H1 (cell line): ENCODE measurements around the gene POU5F1. TPM values are rescaled to one million over a fixed set of nuclear protein-coding genes. Genes with fewer than 3 reads are reported as not detected.

Experiments
- CTCF ChIA-PET: fragments of 300-600 bp; sonication (Branson Sonifier 250); formaldehyde crosslinking; loops from one replicate; lab custom pipeline; 2021; ENCODE audit not compliant: partially characterized antibody; lab: Charles Lee
- POLR2A ChIA-PET: fragments of 300-600 bp; sonication (Branson Sonifier 250); formaldehyde crosslinking; loops from one replicate; lab custom pipeline; 2021; ENCODE audit warnings: inconsistent platforms; ENCODE audit not compliant: partially characterized antibody; lab: Charles Lee
- DNase-seq, 2 experiments: peaks; one replicate each; pipeline versions ENCODE4 v3.0.0 to v3.0.0-alpha.2; 2010 to 2022; ENCODE audit warnings: low spot score in 2 of 2, low read depth in 1 of 2, mixed read lengths in 1 of 2
- FAIRE-seq: peaks from 2 replicates; lab custom pipeline; 2011; peaks lifted over from hg19 to GRCh38; lab: Jason Lieb, UNC
- H2AFZ ChIP-seq: 2 replicates; pipeline ENCODE4 v1.8.1; 2012; ENCODE audit warnings: low read length, inconsistent platforms
- H2AK5ac ChIP-seq: 2 replicates; pipeline ENCODE4 v1.6.1; 2013; ENCODE audit warnings: low read depth, low read length
- H2BK120ac ChIP-seq: replicated peaks from 2 replicates; pipeline ENCODE3; 2013; ENCODE audit warnings: low read depth, low read length, inconsistent platforms
- H2BK12ac ChIP-seq: 2 replicates; pipeline ENCODE4 v1.6.1; 2013; ENCODE audit warnings: low read depth, low read length
- H2BK15ac ChIP-seq: 2 replicates; pipeline ENCODE4 v1.6.1; 2013; ENCODE audit warnings: low read length
- H2BK20ac ChIP-seq: 2 replicates; pipeline ENCODE4 v1.6.1; 2013; ENCODE audit warnings: low read length
- H2BK5ac ChIP-seq: 2 replicates; pipeline ENCODE4 v1.6.1; 2013; ENCODE audit warnings: low read depth, low read length
- H3K14ac ChIP-seq: 2 replicates; pipeline ENCODE4 v1.6.1; 2013; ENCODE audit warnings: inconsistent platforms; ENCODE audit not compliant: insufficient read length
- H3K18ac ChIP-seq: 2 replicates; pipeline ENCODE4 v1.6.1; 2013; ENCODE audit warnings: low read length; ENCODE audit errors: extremely low read depth
- H3K23ac ChIP-seq: 2 replicates; pipeline ENCODE4 v1.6.1; 2013; ENCODE audit warnings: inconsistent platforms; ENCODE audit not compliant: insufficient read length
- H3K23me2 ChIP-seq: 2 replicates; pipeline ENCODE4 v1.6.1; 2013; ENCODE audit warnings: low read depth, low read length
- H3K27ac ChIP-seq: 2 replicates; pipeline ENCODE4 v1.6.1; 2011; ENCODE audit warnings: low read depth, low read length, inconsistent platforms
- H3K27me3 ChIP-seq, 4 experiments: replicated peaks in 1 of 4; 1 replicate in 1 of 4; 2 replicates in 3 of 4; pipeline versions ENCODE4 v1.6.1 to v1.8.1; 2011 to 2013; ENCODE audit warnings: low read length in 3 of 4, mild to moderate bottlenecking in 3 of 4, inconsistent platforms in 2 of 4, mixed read lengths in 2 of 4, moderate library complexity in 1 of 4; ENCODE audit not compliant: control insufficient read depth in 3 of 4, insufficient read depth in 3 of 4; ENCODE audit errors: extremely low read depth in 1 of 4
- H3K36me3 ChIP-seq, 4 experiments: 2 replicates each; pipeline versions ENCODE4 v1.6.1 to v1.8.1; 2011 to 2013; ENCODE audit warnings: mild to moderate bottlenecking in 4 of 4, low read length in 3 of 4, moderate library complexity in 2 of 4, control low read depth in 1 of 4, inconsistent platforms in 1 of 4; ENCODE audit not compliant: insufficient read depth in 4 of 4, control insufficient read depth in 2 of 4
- H3K4ac ChIP-seq: replicated peaks from 2 replicates; pipeline ENCODE3; 2013; ENCODE audit warnings: low read length, low read depth, mixed read lengths, inconsistent platforms; ENCODE audit not compliant: insufficient read length
- H3K4me1 ChIP-seq, 4 experiments: replicated peaks in 1 of 4; 1 replicate in 1 of 4; 2 replicates in 3 of 4; pipeline versions ENCODE4 v1.6.1 to v1.8.1; 2011 to 2013; ENCODE audit warnings: low read length in 3 of 4, inconsistent platforms in 2 of 4, mixed read lengths in 1 of 4; ENCODE audit not compliant: insufficient read depth in 4 of 4, control insufficient read depth in 3 of 4
- H3K4me2 ChIP-seq, 2 experiments: 2 replicates each; pipeline versions ENCODE4 v1.6.1 to v1.8.1; 2011 to 2013; ENCODE audit warnings: low read depth in 2 of 2, low read length in 2 of 2, control low read depth in 1 of 2, inconsistent platforms in 1 of 2, mild to moderate bottlenecking in 1 of 2; ENCODE audit not compliant: insufficient read depth in 1 of 2
- H3K4me3 ChIP-seq, 4 experiments: fragments of 200-600, 300-600 bp in 1 of 4; sonication (generic), shearing (Covaris generic), sonication (Bioruptor Twin) in 1 of 4; 2 replicates each; pipeline versions ENCODE4 v1.5.1 to v1.8.1; 2011 to 2016; ENCODE audit warnings: low read length in 4 of 4, low read depth in 3 of 4, control low read depth in 2 of 4, inconsistent platforms in 2 of 4, mild to moderate bottlenecking in 2 of 4, mixed read lengths in 1 of 4, moderate library complexity in 1 of 4; ENCODE audit not compliant: insufficient read depth in 2 of 4; ENCODE audit errors: extremely low read depth in 1 of 4
- H3K56ac ChIP-seq: replicated peaks from 2 replicates; pipeline ENCODE3; 2013; ENCODE audit warnings: low read depth, mild to moderate bottlenecking, mixed read lengths, low read length, inconsistent platforms; ENCODE audit not compliant: insufficient read length
- H3K79me1 ChIP-seq: 2 replicates; pipeline ENCODE4 v1.6.1; 2013; ENCODE audit warnings: low read depth, low read length, control low read depth
- H3K79me2 ChIP-seq, 2 experiments: 2 replicates each; pipeline versions ENCODE4 v1.6.1 to v1.8.1; 2012 to 2013; ENCODE audit warnings: low read length in 2 of 2, mild to moderate bottlenecking in 2 of 2, inconsistent platforms in 1 of 2; ENCODE audit not compliant: insufficient read depth in 2 of 2, control insufficient read depth in 1 of 2
- H3K9ac ChIP-seq, 4 experiments: replicated peaks in 1 of 4; 1 replicate in 1 of 4; 2 replicates in 3 of 4; pipeline versions ENCODE4 v1.6.1 to v1.8.1; 2011 to 2013; ENCODE audit warnings: low read depth in 3 of 4, low read length in 3 of 4, control low read depth in 2 of 4, mild to moderate bottlenecking in 2 of 4, moderate library complexity in 2 of 4, inconsistent platforms in 1 of 4; ENCODE audit errors: extremely low read depth in 1 of 4
- H3K9me3 ChIP-seq, 2 experiments: 2 replicates each; pipeline versions ENCODE4 v1.6.1 to v1.8.1; 2012 to 2013; ENCODE audit warnings: mild to moderate bottlenecking in 2 of 2, moderate library complexity in 2 of 2, control low read depth in 1 of 2, inconsistent platforms in 1 of 2, low read depth in 1 of 2, low read length in 1 of 2, mixed read lengths in 1 of 2; ENCODE audit not compliant: insufficient read depth in 2 of 2
- H4K20me1 ChIP-seq, 2 experiments: replicated peaks in 1 of 2; 2 replicates each; pipeline versions ENCODE3 to v1.8.1; 2011 to 2013; ENCODE audit warnings: inconsistent platforms in 2 of 2, low read length in 2 of 2, mild to moderate bottlenecking in 1 of 2; ENCODE audit not compliant: insufficient read depth in 2 of 2, control insufficient read depth in 1 of 2
- H4K5ac ChIP-seq: 2 replicates; pipeline ENCODE4 v1.6.1; 2013; ENCODE audit warnings: low read length, low read depth, mixed read lengths, inconsistent platforms; ENCODE audit not compliant: insufficient read length
- H4K8ac ChIP-seq: 2 replicates; pipeline ENCODE4 v1.8.0; 2013; ENCODE audit warnings: mild to moderate bottlenecking, moderate library complexity, low read length, inconsistent platforms; ENCODE audit not compliant: insufficient read depth; ENCODE audit errors: extremely low read depth
- H4K91ac ChIP-seq: replicated peaks from 2 replicates; pipeline ENCODE3; 2013; ENCODE audit warnings: low read length, mixed read lengths, inconsistent platforms; ENCODE audit not compliant: insufficient read length
- ATF2 ChIP-seq: IDR thresholded peaks from 2 replicates; pipeline ENCODE4 v1.6.1; 2012; ENCODE audit warnings: low read length, inconsistent platforms
- BRCA1 ChIP-seq: IDR thresholded peaks from 2 replicates; pipeline ENCODE4 v1.6.1; 2012; ENCODE audit warnings: low read depth, low read length, improper control_type of control experiment
- CBX5 ChIP-seq: fragments of 300-800, 300-1000 bp; sonication (generic); IDR thresholded peaks from 2 replicates; pipeline ENCODE4 v1.7.1; 2016; ENCODE audit warnings: antibody characterized with exemption, low read length, low read depth
- EP300 ChIP-seq, 2 experiments: IDR thresholded peaks; 1 replicate in 1 of 2; 2 replicates in 1 of 2; pipeline ENCODE4 v1.6.1; 2011 to 2012; ENCODE audit warnings: low read depth in 2 of 2, low read length in 2 of 2, mild to moderate bottlenecking in 2 of 2, borderline replicate concordance in 1 of 2, inconsistent platforms in 1 of 2, moderate library complexity in 1 of 2
- GABPA ChIP-seq: IDR thresholded peaks from 2 replicates; pipeline ENCODE4 v1.6.1; 2011; ENCODE audit warnings: mild to moderate bottlenecking, low read length, moderate library complexity, borderline replicate concordance; ENCODE audit not compliant: insufficient read depth
- RFX5 ChIP-seq: IDR thresholded peaks from 2 replicates; pipeline ENCODE4 v1.6.1; 2011; ENCODE audit warnings: low read depth, low read length, improper control_type of control experiment, borderline replicate concordance
- SIX5 ChIP-seq: IDR thresholded peaks from 2 replicates; pipeline ENCODE4 v1.6.1; 2011; ENCODE audit warnings: mild to moderate bottlenecking, low read depth, low read length
- TCF12 ChIP-seq: IDR thresholded peaks from 2 replicates; pipeline ENCODE4 v1.6.1; 2011; ENCODE audit warnings: low read depth, mild to moderate bottlenecking, low read length
- ZNF274 ChIP-seq: IDR thresholded peaks from 2 replicates; pipeline ENCODE4 v1.7.0; 2012; ENCODE audit warnings: low read length, borderline replicate concordance; ENCODE audit errors: extremely low read depth
- WGBS, 2 experiments: shearing (Covaris generic) in 1 of 2; methylation state at CpG; one replicate each; pipeline versions ENCODE4 v1.1.6 to v1.1.7; 2013 to 2015; ENCODE audit warnings: low lambda C conversion rate in 2 of 2, mixed read lengths in 2 of 2, inconsistent platforms in 1 of 2, low coverage in 1 of 2, missing lambda C conversion rate in 1 of 2; ENCODE audit not compliant: insufficient replicate concordance in 2 of 2, insufficient coverage in 1 of 2, insufficient read length in 1 of 2; ENCODE audit errors: extremely low coverage in 1 of 2, missing lambda C conversion rate in 1 of 2; 5-methylcytosine and 5-hydroxymethylcytosine counted together
- polyA plus RNA-seq, 7 experiments: library from polyadenylated mRNA; depleted of rRNA in 3 of 7; stranded (reverse) in 5 of 7; unstranded in 2 of 7; fragments of >200 nt in 5 of 7; fragments of 200-250 nt in 2 of 7; gene quantifications; 1 replicate in 5 of 7; 2 replicates in 1 of 7; 4 replicates in 1 of 7; pipeline versions ENCODE4 v1.2.1 to v1.2.3, GENCODE V29; 2011 to 2013; ENCODE audit warnings: missing spikeins in 2 of 7, mixed read lengths in 2 of 7
- total RNA-seq: library from RNA; stranded (reverse); fragmentation: NEBNext Ultra II Directional; extraction: Animal tissue kit (Norgen Biotek cat#: 25700); gene quantifications from 2 replicates; pipeline ENCODE4 v1.2.1, GENCODE V29; 2021
- TF ChIP-seq, protein P1 (sequence below), 3 experiments: IDR thresholded peaks; 1 replicate in 2 of 3; 2 replicates in 1 of 3; pipeline versions ENCODE4 v1.5.1 to v1.6.1; 2011; ENCODE audit warnings: low read length in 3 of 3, mild to moderate bottlenecking in 3 of 3, inconsistent platforms in 2 of 3, low read depth in 1 of 3, moderate library complexity in 1 of 3; ENCODE audit not compliant: insufficient read depth in 1 of 3; ENCODE audit errors: control extremely low read depth in 1 of 3

The POU5F1 gene
- total and polyA plus RNA-seq, 2 of the 8 experiments (the other 6 are each of a cell fraction or from before 2014, with no cell fraction given): 2,437 to 2,526 TPM

- DNase-seq: no peak
- Histone ChIP-seq H3K23me2 (no peaks in the 10 kb centered on the region), H4K91ac (no peak overlapping the region), H2AFZ (no peak overlapping the region), H3K4me3 (no peak overlapping the region), H3K36me3 (no peaks in the 10 kb centered on the region), H3K18ac (no peak overlapping the region), H3K4ac (no peak overlapping the region), H2BK5ac (no peak overlapping the region), H3K23ac (no peak overlapping the region), H3K4me2 (no peak overlapping the region), H2BK120ac (no peak overlapping the region), H2AK5ac (no peak overlapping the region), H3K14ac (no peak overlapping the region), H4K5ac (no peak overlapping the region), H3K9me3 (peaks cover 0 to 3% of the 10 kb centered on the region in 2 experiments; a peak in 1 of 4 replicates), H3K79me1 (no peaks in the 10 kb centered on the region), H3K27ac (no peak overlapping the region), H2BK20ac (no peak overlapping the region), H3K79me2 (no peaks in the 10 kb centered on the region), H3K4me1 (peaks cover 7 to 12% (median 9%) of the 10 kb centered on the region in 4 experiments), H3K56ac (no peak overlapping the region), H2BK12ac (no peak overlapping the region), H3K27me3 (no peaks in the 10 kb centered on the region), H2BK15ac (no peak overlapping the region), H4K20me1 (no peaks in the 10 kb centered on the region), H3K9ac (no peak overlapping the region), H4K8ac (no peak overlapping the region)
- WGBS, 2 experiments: 89 to 100% methylated on average over 1 to 2 of the region's 2 CpGs
- ChIA-PET CTCF (interaction anchor here (0.6 to 2.3 kb wide), 2 partner anchors 9 to 17 kb away, joined by 3 to 8 read pairs; no protein-coding TSS in a partner anchor), POLR2A (no interaction called here)
- FAIRE-seq: no peak
- no peak for TF ChIP-seq BRCA1
- TF ChIP-seq, protein P1, sequence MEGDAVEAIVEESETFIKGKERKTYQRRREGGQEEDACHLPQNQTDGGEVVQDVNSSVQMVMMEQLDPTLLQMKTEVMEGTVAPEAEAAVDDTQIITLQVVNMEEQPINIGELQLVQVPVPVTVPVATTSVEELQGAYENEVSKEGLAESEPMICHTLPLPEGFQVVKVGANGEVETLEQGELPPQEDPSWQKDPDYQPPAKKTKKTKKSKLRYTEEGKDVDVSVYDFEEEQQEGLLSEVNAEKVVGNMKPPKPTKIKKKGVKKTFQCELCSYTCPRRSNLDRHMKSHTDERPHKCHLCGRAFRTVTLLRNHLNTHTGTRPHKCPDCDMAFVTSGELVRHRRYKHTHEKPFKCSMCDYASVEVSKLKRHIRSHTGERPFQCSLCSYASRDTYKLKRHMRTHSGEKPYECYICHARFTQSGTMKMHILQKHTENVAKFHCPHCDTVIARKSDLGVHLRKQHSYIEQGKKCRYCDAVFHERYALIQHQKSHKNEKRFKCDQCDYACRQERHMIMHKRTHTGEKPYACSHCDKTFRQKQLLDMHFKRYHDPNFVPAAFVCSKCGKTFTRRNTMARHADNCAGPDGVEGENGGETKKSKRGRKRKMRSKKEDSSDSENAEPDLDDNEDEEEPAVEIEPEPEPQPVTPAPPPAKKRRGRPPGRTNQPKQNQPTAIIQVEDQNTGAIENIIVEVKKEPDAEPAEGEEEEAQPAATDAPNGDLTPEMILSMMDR (IDR thresholded peaks at IDR 0.05; ENCODE audit: control extremely low read depth in 1 of 3, insufficient read depth in 1 of 3, low read depth in 1 of 3, low read length in 3 of 3): no peak
- no peak for TF ChIP-seq CBX5
- no peak for TF ChIP-seq ATF2
- TF ChIP-seq EP300 (IDR thresholded peaks at IDR 0.05; ENCODE audit: borderline replicate concordance in 1 of 2, low read depth in 2 of 2, low read length in 2 of 2): no peak
- no peak for TF ChIP-seq GABPA
- TF ChIP-seq SIX5: no peak
- no peak for TF ChIP-seq TCF12
- TF ChIP-seq RFX5: no peak
- no peak for TF ChIP-seq ZNF274
Observed at GRCh38 chr6:31205638-31206037, 35.2 kb upstream of the POU5F1 start.
